SK-N-SH (cell line): ENCODE data around the gene LCN10.

Experiments
- EZH2phosphoT487 ChIP-seq: fragments of 200-600 bp; sonication (generic); IDR thresholded peaks from 2 replicates; pipeline ENCODE4 v1.6.1; 2017; ENCODE audit warnings: low read depth, mixed run types, mild to moderate bottlenecking, antibody characterized with exemption, moderate library complexity, borderline replicate concordance
- TAF1 ChIP-seq: IDR thresholded peaks from 2 replicates; pipeline ENCODE4 v1.6.1; 2012; ENCODE audit warnings: low read depth, mild to moderate bottlenecking, low read length, moderate library complexity, borderline replicate concordance
- USF1 ChIP-seq: IDR thresholded peaks from 2 replicates; pipeline ENCODE4 v1.4.0; 2012; ENCODE audit warnings: low read depth, borderline replicate concordance

GRCh38 chr9:136714096-136714892, 28.4 kb downstream of the LCN10 start:
- no peak for TF ChIP-seq EZH2phosphoT487
- TF ChIP-seq TAF1, result no peak
- TF ChIP-seq USF1, result no peak
